Measurements from ENCODE around the gene CCL11. TPM values are rescaled to one million over a fixed set of nuclear protein-coding genes. Genes with fewer than 3 reads are reported as not detected.

The CCL11 gene
- total RNA-seq, 1 experiment from 2014 or later, result not detected

GRCh38 chr17:34337701-34338100 lies 52.2 kb downstream of the CCL11 start:
- Histone ChIP-seq H3K4me3 (ENCODE audit: low read depth, low read length) (no peak overlapping the region), H3K9me3 (no peaks in the 10 kb centered on the region), H3K36me3 (ENCODE audit: control insufficient read depth, insufficient read depth, low read length) (no peaks in the 10 kb centered on the region), H3K27me3 (replicated peaks; ENCODE audit: control insufficient read depth, insufficient read depth, low read length) (no peaks in the 10 kb centered on the region), H3K4me1 (no peaks in the 10 kb centered on the region)
- Mint-ChIP-seq H3K4me3 (ENCODE audit: unreplicated experiment) (no peak overlapping the region), H3K9me3 (ENCODE audit: unreplicated experiment) (peaks cover 6% of the 10 kb centered on the region), H3K27ac (ENCODE audit: unreplicated experiment) (no peak overlapping the region), H3K36me3 (ENCODE audit: insufficient read depth, unreplicated experiment) (no peaks in the 10 kb centered on the region), H3K27me3 (ENCODE audit: insufficient read depth, unreplicated experiment) (peaks cover 10% of the 10 kb centered on the region), H3K4me1 (ENCODE audit: low read depth, unreplicated experiment) (no peaks in the 10 kb centered on the region)
- intact Hi-C loops (cut with micrococcal nuclease; ENCODE audit: unreplicated experiment), result no loop called here
- no peak for TF ChIP-seq CTCF (IDR thresholded peaks at IDR 0.05; ENCODE audit: insufficient read depth in 1 of 2, low read depth in 1 of 2, low read length in 1 of 2, severe bottlenecking in 1 of 2, unreplicated experiment in 1 of 2)
- CTCF ChIA-PET, result no interaction called here
- POLR2A ChIA-PET, result no interaction called here
- BruUV-seq (replicated peaks), result no TSS peak
- DNase-seq, result no peak

Other genes starting within 250 kb of the CCL11 start
- gene CCL2, start 30.5 kb upstream of the CCL11 start, total RNA-seq (2022), result 0.60 TPM in 1 of 2 replicates, not detected in the other
- gene CCL7, start 15.5 kb upstream of the CCL11 start, total RNA-seq (2022), result not detected in 2 replicates
- gene CCL8, start 33.7 kb downstream of the CCL11 start, total RNA-seq (2022), result not detected in 2 replicates
- gene CCL13, start 70.7 kb downstream of the CCL11 start, total RNA-seq (2022), result not detected in 2 replicates
- gene CCL1, start 77.5 kb downstream of the CCL11 start, total RNA-seq (2022), result not detected in 2 replicates